ENCODE measurements around the gene CASZ1.

The CASZ1 gene

DNA sequence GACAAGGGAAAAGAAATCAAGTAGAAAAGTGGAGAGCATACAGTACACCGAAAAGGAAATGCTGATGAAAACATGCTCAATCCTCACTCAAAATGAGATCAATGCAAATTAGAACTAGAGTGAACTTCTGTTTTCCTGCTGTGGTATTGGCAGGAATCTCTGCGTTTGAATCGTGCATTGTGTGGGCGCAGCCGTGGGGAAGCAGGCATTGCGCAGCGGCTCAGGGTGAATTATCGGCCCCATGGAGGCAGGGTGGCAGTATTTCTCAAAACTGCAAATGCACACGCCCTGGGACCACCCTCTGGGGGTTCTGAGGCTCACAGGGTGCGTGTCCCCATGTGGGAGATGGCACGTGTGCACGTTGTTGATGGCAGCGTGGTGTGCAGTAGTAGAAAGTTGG lies 181.1 kb downstream of the CASZ1 start:
- H3K4me1 ChIP-seq (ENCODE audit: insufficient read depth, insufficient read length), result peaks cover 10% of the 10 kb centered on the region
- H3K36me3 ChIP-seq (ENCODE audit: insufficient read depth, insufficient read length, low read length), result peaks cover 4% of the 10 kb centered on the region
- no peaks in the 10 kb centered on the region for H3K9me3 ChIP-seq (ENCODE audit: insufficient read depth, low read length)
- H3K4me3 ChIP-seq (ENCODE audit: insufficient read length, low read depth), result no peak overlapping the region
- H3K9ac ChIP-seq (ENCODE audit: insufficient read length, low read depth), result no peak overlapping the region
- no peak for TF ChIP-seq SUZ12 (IDR thresholded peaks at IDR 0.05; ENCODE audit: extremely low read depth, insufficient read depth, insufficient read length)
- TF ChIP-seq YY1 (IDR thresholded peaks at IDR 0.05; ENCODE audit: insufficient read depth, insufficient read length), result no peak
- no peak for TF ChIP-seq ZNF274 (IDR thresholded peaks at IDR 0.05; ENCODE audit: low read depth, low read length)
- no peaks in the 10 kb centered on the region for H3K27me3 ChIP-seq (ENCODE audit: insufficient read depth, insufficient read length)
- no peak for DNase-seq (ENCODE audit: low read depth, low spot score)

DNA sequence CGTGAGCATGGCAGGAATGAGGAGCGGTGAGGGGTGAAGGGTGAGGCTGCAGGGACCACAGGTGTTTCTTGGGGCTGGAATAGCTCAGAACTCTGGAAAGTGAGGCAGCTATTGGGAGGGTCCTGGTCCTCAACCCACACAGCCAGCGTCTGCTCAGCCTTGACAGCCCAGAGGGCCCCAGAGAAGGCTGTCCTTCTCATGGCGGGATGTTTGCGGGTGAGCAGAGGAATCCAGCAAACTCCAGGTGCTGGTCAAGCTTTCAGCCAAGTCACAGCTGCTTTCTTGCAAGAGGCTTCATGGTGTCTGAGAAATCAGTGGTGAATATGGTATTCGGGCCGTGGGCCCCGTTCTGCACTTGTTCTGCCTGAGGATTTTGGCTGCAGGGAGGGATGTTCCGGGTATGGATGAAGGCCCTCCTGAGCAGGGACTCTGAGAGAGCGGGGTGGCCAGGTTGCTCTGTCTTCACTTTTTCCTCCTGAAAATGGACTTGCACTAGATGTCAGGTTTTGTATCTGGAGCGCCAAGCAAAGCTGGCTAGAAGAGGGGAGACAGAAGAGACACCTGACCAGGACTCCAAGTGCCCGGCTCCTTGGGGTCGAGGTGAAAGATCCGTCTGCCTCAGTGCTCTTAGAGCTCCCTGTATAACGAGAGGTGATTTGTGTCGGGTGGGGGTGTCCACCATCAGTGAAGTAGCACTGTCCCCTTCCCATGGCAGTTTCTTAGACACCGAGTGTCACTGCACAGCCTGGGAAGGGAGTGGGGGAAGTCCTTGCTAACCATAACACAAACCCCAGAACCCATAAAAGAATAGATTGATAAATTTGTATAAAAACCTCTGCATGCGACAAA lies 181.8 kb downstream of the CASZ1 start:
- no peak for TF ChIP-seq ZNF274 (IDR thresholded peaks at IDR 0.05; ENCODE audit: low read depth, low read length)
- no peak for TF ChIP-seq YY1 (IDR thresholded peaks at IDR 0.05; ENCODE audit: insufficient read depth, insufficient read length)
- TF ChIP-seq SUZ12 (IDR thresholded peaks at IDR 0.05; ENCODE audit: extremely low read depth, insufficient read depth, insufficient read length), result no peak

DNA sequence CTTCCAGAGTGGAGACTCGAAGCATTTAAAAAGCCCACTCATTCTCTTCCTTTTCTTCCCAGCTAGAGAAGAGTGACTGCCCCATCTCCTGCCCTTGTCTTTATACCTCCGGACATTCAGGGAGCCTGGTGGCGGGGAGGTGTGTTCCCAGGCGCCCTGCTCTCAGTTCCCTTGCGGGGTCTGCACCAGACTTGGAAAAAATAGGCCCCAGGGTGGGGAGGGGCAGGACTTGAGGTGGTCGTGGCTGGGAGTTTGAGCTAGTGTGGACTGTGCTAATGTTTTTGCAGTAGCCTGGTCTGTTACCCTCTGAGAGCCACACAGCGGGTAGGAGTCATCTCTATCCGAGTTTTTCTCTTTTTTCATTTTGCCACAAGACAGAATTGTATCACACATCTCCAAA lies 182.6 kb downstream of the CASZ1 start:
- TF ChIP-seq SUZ12 (IDR thresholded peaks at IDR 0.05; ENCODE audit: extremely low read depth, insufficient read depth, insufficient read length) (no peak), YY1 (IDR thresholded peaks at IDR 0.05; ENCODE audit: insufficient read depth, insufficient read length) (no peak), ZNF274 (IDR thresholded peaks at IDR 0.05; ENCODE audit: low read depth, low read length) (no peak)
- Histone ChIP-seq H3K4me3 (ENCODE audit: insufficient read length, low read depth) (no peak overlapping the region), H3K9ac (ENCODE audit: insufficient read length, low read depth) (no peak overlapping the region)

More for the DNA sequence above, 181.8 kb downstream of the CASZ1 start:
- Histone ChIP-seq H3K4me3 (ENCODE audit: insufficient read length, low read depth) (no peak overlapping the region), H3K36me3 (ENCODE audit: insufficient read depth, insufficient read length, low read length) (peaks cover 4% of the 10 kb centered on the region), H3K9me3 (ENCODE audit: insufficient read depth, low read length) (no peaks in the 10 kb centered on the region), H3K4me1 (ENCODE audit: insufficient read depth, insufficient read length) (peaks cover 10% of the 10 kb centered on the region), H3K9ac (ENCODE audit: insufficient read length, low read depth) (no peak overlapping the region), H3K27me3 (ENCODE audit: insufficient read depth, insufficient read length) (no peaks in the 10 kb centered on the region)
- no peak for DNase-seq (ENCODE audit: low read depth, low spot score)

DNA sequence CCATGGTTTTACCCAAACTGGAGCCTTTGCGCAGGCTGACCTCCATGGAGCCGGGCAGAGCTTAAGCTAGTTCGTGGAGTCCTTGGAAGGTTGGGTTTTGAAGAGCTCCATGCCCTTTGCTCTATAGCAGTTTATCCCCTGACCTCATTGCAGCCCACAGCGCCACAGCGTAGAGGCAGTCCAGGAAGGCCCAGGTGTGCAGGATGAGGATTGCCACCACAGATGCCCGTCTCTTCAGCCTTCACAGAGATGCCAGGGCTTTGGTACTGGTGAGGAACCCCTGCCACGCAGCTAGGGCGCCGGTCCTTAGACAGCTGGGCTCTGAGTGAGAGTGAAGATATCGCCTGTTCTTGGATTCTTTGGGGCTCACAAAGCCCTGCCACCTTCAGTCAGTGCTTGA lies 183.1 kb downstream of the CASZ1 start:
- no peak for DNase-seq (ENCODE audit: low read depth, low spot score)
- H3K4me3 ChIP-seq (ENCODE audit: insufficient read length, low read depth), result no peak overlapping the region
- H3K27me3 ChIP-seq (ENCODE audit: insufficient read depth, insufficient read length), result no peaks in the 10 kb centered on the region
- H3K9me3 ChIP-seq (ENCODE audit: insufficient read depth, low read length), result no peaks in the 10 kb centered on the region
- no peak for TF ChIP-seq YY1 (IDR thresholded peaks at IDR 0.05; ENCODE audit: insufficient read depth, insufficient read length)
- TF ChIP-seq ZNF274 (IDR thresholded peaks at IDR 0.05; ENCODE audit: low read depth, low read length), result no peak
- no peak for TF ChIP-seq SUZ12 (IDR thresholded peaks at IDR 0.05; ENCODE audit: extremely low read depth, insufficient read depth, insufficient read length)
- no peak overlapping the region for H3K9ac ChIP-seq (ENCODE audit: insufficient read length, low read depth)
- peaks cover 10% of the 10 kb centered on the region for H3K4me1 ChIP-seq (ENCODE audit: insufficient read depth, insufficient read length)
- peaks cover 2% of the 10 kb centered on the region for H3K36me3 ChIP-seq (ENCODE audit: insufficient read depth, insufficient read length, low read length)

More for the DNA sequence above, 182.6 kb downstream of the CASZ1 start:
- Histone ChIP-seq H3K36me3 (ENCODE audit: insufficient read depth, insufficient read length, low read length) (peaks cover 4% of the 10 kb centered on the region), H3K27me3 (ENCODE audit: insufficient read depth, insufficient read length) (no peaks in the 10 kb centered on the region), H3K4me1 (ENCODE audit: insufficient read depth, insufficient read length) (peaks cover 10% of the 10 kb centered on the region), H3K9me3 (ENCODE audit: insufficient read depth, low read length) (no peaks in the 10 kb centered on the region)
- DNase-seq (ENCODE audit: low read depth, low spot score), result no peak

DNA sequence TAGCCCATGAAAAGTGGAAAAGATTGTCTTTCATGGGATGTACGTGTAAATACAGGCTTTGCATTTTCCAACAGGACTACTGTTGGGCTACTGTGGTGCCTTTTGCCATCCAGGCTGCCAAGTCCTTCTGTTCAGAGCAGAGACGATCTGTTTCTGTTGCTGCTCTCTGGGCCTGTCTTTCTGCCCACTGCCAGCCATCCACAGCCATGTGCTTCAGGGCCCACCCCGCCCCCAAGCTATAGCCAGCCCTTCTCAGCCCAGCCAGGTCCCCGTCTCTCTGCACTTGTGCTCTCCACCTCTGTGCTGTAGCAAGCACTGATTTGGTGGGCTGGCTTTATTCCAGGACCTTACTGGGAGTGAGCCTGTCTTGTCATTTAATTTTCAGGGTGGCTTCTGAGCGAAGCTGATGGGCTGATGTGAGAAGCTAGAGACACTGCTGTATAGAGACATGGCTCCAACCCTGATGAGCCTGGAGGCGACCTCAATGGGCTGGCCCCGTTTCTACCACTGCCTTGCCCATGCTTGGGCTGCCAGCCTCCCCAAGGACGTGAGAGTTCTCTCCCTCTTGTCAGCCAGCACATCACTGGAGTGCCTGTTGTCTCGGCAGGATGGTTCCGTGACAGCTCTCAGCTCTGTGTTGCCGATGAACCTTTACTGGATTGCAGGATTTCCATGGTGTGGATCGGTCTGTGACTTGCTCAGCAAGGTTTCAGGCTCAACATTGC lies 183.8 kb downstream of the CASZ1 start:
- Histone ChIP-seq H3K36me3 (ENCODE audit: insufficient read depth, insufficient read length, low read length) (no peaks in the 10 kb centered on the region), H3K4me1 (ENCODE audit: insufficient read depth, insufficient read length) (peaks cover 10% of the 10 kb centered on the region), H3K9ac (ENCODE audit: insufficient read length, low read depth) (no peak overlapping the region), H3K4me3 (ENCODE audit: insufficient read length, low read depth) (no peak overlapping the region), H3K27me3 (ENCODE audit: insufficient read depth, insufficient read length) (no peaks in the 10 kb centered on the region), H3K9me3 (ENCODE audit: insufficient read depth, low read length) (no peaks in the 10 kb centered on the region)
- no peak for TF ChIP-seq ZNF274 (IDR thresholded peaks at IDR 0.05; ENCODE audit: low read depth, low read length)
- no peak for TF ChIP-seq YY1 (IDR thresholded peaks at IDR 0.05; ENCODE audit: insufficient read depth, insufficient read length)
- TF ChIP-seq SUZ12 (IDR thresholded peaks at IDR 0.05; ENCODE audit: extremely low read depth, insufficient read depth, insufficient read length), result no peak
- DNase-seq (ENCODE audit: low read depth, low spot score), result no peak

DNA sequence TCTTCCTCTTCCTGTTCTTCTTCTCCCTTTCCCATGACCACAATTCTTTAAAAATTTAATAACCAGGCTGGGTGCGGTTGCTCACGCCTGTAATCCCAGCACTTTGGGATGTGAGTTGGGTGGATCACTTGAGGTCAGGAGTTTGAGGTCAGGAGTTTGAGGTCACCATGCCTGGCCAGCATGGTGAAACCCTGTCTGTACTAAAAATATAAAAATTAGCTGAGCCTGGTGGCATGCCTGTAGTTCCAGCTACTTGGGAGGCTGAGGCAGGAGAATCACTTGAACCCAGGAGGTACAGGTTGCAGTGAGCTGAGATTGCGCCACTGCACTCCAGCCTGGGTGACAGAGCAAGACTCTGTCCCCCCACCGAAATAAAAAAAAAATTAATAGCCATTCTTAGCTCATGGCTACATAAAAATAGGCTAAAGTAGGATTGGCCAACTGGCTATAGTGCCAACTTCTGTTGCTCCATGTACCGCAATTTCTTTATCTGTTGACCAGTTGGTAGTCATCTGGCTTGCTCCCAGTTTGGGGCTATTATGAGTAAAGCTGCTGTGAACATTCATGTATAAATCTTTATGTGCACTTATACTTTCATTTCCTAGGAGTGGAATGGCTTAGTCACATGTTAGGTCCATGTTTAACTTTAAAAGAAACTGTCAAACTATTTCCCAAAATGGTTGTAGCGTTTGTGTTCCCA lies 185.4 kb downstream of the CASZ1 start:
- Histone ChIP-seq H3K36me3 (ENCODE audit: insufficient read depth, insufficient read length, low read length) (no peaks in the 10 kb centered on the region), H3K9me3 (ENCODE audit: insufficient read depth, low read length) (no peaks in the 10 kb centered on the region), H3K27me3 (ENCODE audit: insufficient read depth, insufficient read length) (no peaks in the 10 kb centered on the region), H3K4me3 (ENCODE audit: insufficient read length, low read depth) (no peak overlapping the region), H3K9ac (ENCODE audit: insufficient read length, low read depth) (no peak overlapping the region), H3K4me1 (ENCODE audit: insufficient read depth, insufficient read length) (peaks cover 9% of the 10 kb centered on the region)
- no peak for DNase-seq (ENCODE audit: low read depth, low spot score)
- TF ChIP-seq SUZ12 (IDR thresholded peaks at IDR 0.05; ENCODE audit: extremely low read depth, insufficient read depth, insufficient read length) (no peak), YY1 (IDR thresholded peaks at IDR 0.05; ENCODE audit: insufficient read depth, insufficient read length) (no peak), ZNF274 (IDR thresholded peaks at IDR 0.05; ENCODE audit: low read depth, low read length) (no peak)
